Measurements from ENCODE around the gene TNFRSF21.

Gene TNFRSF21

DNA sequence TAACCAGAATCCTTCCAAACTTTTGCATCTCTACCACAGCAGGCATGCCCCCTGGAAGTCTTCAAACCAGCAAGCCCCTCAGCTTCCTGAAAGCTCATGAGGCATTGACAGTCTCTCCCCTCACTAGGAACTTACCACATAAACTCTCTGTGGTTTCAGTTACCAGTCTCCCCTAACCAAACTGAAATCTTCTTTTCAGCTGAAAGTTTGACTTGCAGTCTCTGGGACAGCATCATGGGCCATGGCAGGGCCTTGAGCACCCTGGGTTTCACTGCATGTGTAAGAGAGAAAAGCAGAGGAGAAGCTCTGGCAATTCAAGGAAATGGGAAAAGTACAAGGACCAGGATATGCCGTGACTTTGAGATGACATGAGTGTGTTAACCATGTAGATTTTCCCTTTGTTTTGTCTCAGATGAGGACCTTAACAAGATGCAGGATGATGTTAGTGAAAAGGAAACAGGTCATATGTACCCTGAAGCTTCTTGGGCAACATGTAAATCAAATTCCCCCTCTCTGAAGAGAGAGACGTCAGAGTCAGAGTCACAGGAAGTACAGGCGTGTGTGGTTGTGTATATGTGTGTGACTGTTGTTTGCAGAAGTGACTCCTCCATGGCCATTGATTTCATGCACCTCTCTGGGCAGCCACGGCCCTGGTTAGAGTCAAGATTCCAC is 106.3 kb downstream of the TNFRSF21 start:
- in situ Hi-C loops (cut with MboI; ENCODE audit: low sequenced_read_pairs, unreplicated experiment), result no loop called here
- TF ChIP-seq, protein P1, sequence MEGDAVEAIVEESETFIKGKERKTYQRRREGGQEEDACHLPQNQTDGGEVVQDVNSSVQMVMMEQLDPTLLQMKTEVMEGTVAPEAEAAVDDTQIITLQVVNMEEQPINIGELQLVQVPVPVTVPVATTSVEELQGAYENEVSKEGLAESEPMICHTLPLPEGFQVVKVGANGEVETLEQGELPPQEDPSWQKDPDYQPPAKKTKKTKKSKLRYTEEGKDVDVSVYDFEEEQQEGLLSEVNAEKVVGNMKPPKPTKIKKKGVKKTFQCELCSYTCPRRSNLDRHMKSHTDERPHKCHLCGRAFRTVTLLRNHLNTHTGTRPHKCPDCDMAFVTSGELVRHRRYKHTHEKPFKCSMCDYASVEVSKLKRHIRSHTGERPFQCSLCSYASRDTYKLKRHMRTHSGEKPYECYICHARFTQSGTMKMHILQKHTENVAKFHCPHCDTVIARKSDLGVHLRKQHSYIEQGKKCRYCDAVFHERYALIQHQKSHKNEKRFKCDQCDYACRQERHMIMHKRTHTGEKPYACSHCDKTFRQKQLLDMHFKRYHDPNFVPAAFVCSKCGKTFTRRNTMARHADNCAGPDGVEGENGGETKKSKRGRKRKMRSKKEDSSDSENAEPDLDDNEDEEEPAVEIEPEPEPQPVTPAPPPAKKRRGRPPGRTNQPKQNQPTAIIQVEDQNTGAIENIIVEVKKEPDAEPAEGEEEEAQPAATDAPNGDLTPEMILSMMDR (IDR thresholded peaks at IDR 0.05; ENCODE audit: borderline replicate concordance, control extremely low read depth, extremely low read depth, insufficient read depth, missing control alignments), result no peak
- no peak for DNase-seq (ENCODE audit: low spot score)

DNA sequence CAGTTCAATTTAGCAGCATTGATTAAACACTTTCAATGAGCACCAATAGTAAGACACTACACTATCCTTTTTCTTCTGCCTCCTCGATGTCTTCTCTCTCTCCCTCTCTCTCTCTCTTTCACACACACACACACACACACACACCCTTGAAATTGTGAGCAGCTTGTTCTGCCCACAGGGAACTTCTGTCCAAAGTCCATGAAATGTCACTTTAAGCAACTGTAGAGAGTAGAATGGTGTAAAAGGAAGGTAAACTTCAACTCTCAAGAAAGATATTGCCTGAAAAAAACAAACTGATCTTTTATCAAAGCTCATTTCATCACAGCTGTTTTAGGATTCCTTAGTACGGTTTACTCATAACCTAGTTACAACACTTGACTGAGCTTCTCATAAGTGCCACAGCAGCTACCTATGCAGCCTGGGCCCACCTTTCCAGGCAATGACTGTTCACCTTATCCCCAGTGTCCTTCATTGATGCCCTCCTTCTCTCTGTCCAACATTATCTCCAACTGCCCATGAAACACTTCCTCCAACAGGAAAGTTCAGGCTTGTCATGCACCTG is 107.0 kb downstream of the TNFRSF21 start:
- TF ChIP-seq, protein P1 (IDR thresholded peaks at IDR 0.05; ENCODE audit: borderline replicate concordance, control extremely low read depth, extremely low read depth, insufficient read depth, missing control alignments), result no peak
- DNase-seq (ENCODE audit: low spot score), result no peak
- in situ Hi-C loops (cut with MboI; ENCODE audit: low sequenced_read_pairs, unreplicated experiment), result no loop called here

DNA sequence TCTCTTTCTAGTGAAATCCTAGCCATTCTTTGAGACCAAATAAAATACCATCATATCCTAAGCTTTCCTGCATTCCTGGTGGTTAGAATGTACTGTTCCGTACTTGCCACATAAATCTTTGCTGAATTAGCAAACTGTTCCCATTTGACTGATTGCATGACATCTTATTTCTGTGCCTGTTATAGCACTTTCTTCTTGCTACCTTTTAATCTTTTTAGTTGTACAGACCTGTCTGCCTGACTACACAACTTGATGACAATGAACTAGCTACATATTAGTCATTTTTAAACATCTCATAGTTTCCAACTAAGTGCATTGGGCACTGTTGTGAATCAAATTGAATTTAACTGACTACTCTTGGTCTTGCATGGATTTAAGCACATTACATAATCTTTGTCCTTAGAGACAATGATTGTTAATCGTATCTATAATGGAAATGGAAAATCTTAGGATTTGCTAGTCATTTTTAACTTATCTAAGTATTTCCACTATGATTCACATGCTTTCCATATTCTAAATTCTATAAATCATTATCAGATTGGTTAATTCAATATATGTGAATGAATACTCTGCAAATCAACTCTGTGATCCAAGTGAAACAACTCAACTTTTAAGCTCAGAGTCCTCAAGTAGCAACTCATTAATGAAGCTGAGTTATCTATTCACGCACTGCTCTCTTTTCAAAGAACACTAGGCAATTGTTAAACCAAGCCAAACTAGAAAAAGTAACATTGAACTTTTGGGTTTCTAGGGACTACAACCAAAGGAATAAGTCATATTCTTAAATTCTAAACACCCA is 109.0 kb downstream of the TNFRSF21 start:
- no peak for DNase-seq (ENCODE audit: low spot score)
- in situ Hi-C loops (cut with MboI; ENCODE audit: low sequenced_read_pairs, unreplicated experiment), result no loop called here
- TF ChIP-seq, protein P1 (IDR thresholded peaks at IDR 0.05; ENCODE audit: borderline replicate concordance, control extremely low read depth, extremely low read depth, insufficient read depth, missing control alignments), result no peak

GRCh38 chr6:47197682-47198640 is 111.7 kb downstream of the TNFRSF21 start:
- in situ Hi-C loops (cut with MboI; ENCODE audit: low sequenced_read_pairs, unreplicated experiment), result no loop called here

DNA sequence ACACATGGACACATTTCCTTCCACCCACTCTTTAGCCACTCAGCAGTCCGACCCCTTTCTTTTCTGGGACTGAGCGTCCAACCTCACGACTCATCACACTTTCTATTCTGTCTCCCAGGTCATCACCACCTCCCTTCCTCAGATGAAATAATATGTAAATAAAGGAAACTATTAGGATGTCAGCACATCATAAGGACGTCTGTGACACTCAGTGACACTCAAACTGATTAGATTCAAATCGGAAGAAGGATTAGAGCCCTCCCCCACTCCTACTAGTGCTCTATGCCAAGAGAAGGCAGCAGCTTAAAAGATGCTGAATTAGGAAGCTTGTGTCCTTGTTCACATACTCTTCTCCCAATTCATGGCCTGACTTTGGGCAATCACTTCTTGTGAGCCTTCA is 113.6 kb downstream of the TNFRSF21 start:
- TF ChIP-seq, protein P1 (IDR thresholded peaks at IDR 0.05; ENCODE audit: borderline replicate concordance, control extremely low read depth, extremely low read depth, insufficient read depth, missing control alignments), result no peak
- in situ Hi-C loops (cut with MboI; ENCODE audit: low sequenced_read_pairs, unreplicated experiment), result no loop called here
- no peak for DNase-seq (ENCODE audit: low spot score)

More at GRCh38 chr6:47197682-47198640, 111.7 kb downstream of the TNFRSF21 start:
- TF ChIP-seq, protein P1 (IDR thresholded peaks at IDR 0.05; ENCODE audit: borderline replicate concordance, control extremely low read depth, extremely low read depth, insufficient read depth, missing control alignments), result no peak
- no peak for DNase-seq (ENCODE audit: low spot score)

Data from GM13976 (cell line).